ENCODE results near the gene GRIP1. TPM values are rescaled to one million over a fixed set of nuclear protein-coding genes. Genes with fewer than 3 reads are reported as not detected.

The GRIP1 gene
- total and polyA plus RNA-seq, 2 experiments from 2014 or later: 7.7 TPM

GRCh38 chr12:66709893-66710292 lies 31.0 kb upstream of the GRIP1 start:
- no peak for DNase-seq (ENCODE audit: low spot score)
- no peak overlapping the region for H2AFZ ChIP-seq
- H3K4me3 ChIP-seq: no peak overlapping the region
- H3K27me3 ChIP-seq: no peaks in the 10 kb centered on the region
- H3K79me2 ChIP-seq: no peaks in the 10 kb centered on the region
- TF ChIP-seq EZH2phosphoT487 (IDR thresholded peaks at IDR 0.05; ENCODE audit: low read depth, severe bottlenecking, unreplicated experiment): no peak
- TF ChIP-seq EZH2 (IDR thresholded peaks at IDR 0.05; ENCODE audit: borderline replicate concordance): no peak
- TF ChIP-seq CTCF (IDR thresholded peaks at IDR 0.05; ENCODE audit: poor library complexity): no peak
- no peaks in the 10 kb centered on the region for H4K20me1 ChIP-seq (ENCODE audit: insufficient read depth, poor library complexity, severe bottlenecking)
- no peaks in the 10 kb centered on the region for H3K9me2 ChIP-seq (replicated peaks; ENCODE audit: insufficient read depth)
- no peak overlapping the region for H3K27ac ChIP-seq
- H3K4me2 ChIP-seq: no peak overlapping the region
- WGBS (ENCODE audit: low lambda C conversion rate, missing lambda C conversion rate): 84% methylated on average over 2 of the region's 2 CpGs
- no peaks in the 10 kb centered on the region for H3K36me3 ChIP-seq (replicated peaks; ENCODE audit: insufficient read depth, low read depth)
- H3K9me3 ChIP-seq (ENCODE audit: low read depth): no peaks in the 10 kb centered on the region
- no peaks in the 10 kb centered on the region for H3K4me1 ChIP-seq (ENCODE audit: insufficient read depth)

GRCh38 chr12:66709457-66709773 lies 30.5 kb upstream of the GRIP1 start:
- TF ChIP-seq CTCF (IDR thresholded peaks at IDR 0.05; ENCODE audit: poor library complexity): no peak
- TF ChIP-seq EZH2 (IDR thresholded peaks at IDR 0.05; ENCODE audit: borderline replicate concordance): no peak
- no peak for TF ChIP-seq EZH2phosphoT487 (IDR thresholded peaks at IDR 0.05; ENCODE audit: low read depth, severe bottlenecking, unreplicated experiment)
- Histone ChIP-seq H3K27me3 (no peaks in the 10 kb centered on the region), H3K9me2 (replicated peaks; ENCODE audit: insufficient read depth) (no peaks in the 10 kb centered on the region), H3K36me3 (replicated peaks; ENCODE audit: insufficient read depth, low read depth) (no peaks in the 10 kb centered on the region), H2AFZ (no peak overlapping the region), H3K4me2 (no peak overlapping the region), H3K79me2 (no peaks in the 10 kb centered on the region), H3K9me3 (ENCODE audit: low read depth) (no peaks in the 10 kb centered on the region), H4K20me1 (ENCODE audit: insufficient read depth, poor library complexity, severe bottlenecking) (no peaks in the 10 kb centered on the region), H3K4me1 (ENCODE audit: insufficient read depth) (no peaks in the 10 kb centered on the region), H3K4me3 (no peak overlapping the region), H3K27ac (no peak overlapping the region)
- 82% methylated on average over 1 of the region's 1 CpG for WGBS (ENCODE audit: low lambda C conversion rate, missing lambda C conversion rate)
- DNase-seq (ENCODE audit: low spot score): no peak

GRCh38 chr12:66708704-66709456 lies 30.0 kb upstream of the GRIP1 start:
- Histone ChIP-seq H3K4me1 (ENCODE audit: insufficient read depth) (no peaks in the 10 kb centered on the region), H3K4me2 (peak overlapping the region; percentile 9), H4K20me1 (ENCODE audit: insufficient read depth, poor library complexity, severe bottlenecking) (no peaks in the 10 kb centered on the region), H3K79me2 (no peaks in the 10 kb centered on the region), H3K36me3 (replicated peaks; ENCODE audit: insufficient read depth, low read depth) (no peaks in the 10 kb centered on the region), H3K9me3 (ENCODE audit: low read depth) (no peaks in the 10 kb centered on the region), H3K4me3 (no peak overlapping the region), H3K9me2 (replicated peaks; ENCODE audit: insufficient read depth) (no peaks in the 10 kb centered on the region), H3K27ac (no peak overlapping the region), H2AFZ (peak overlapping the region; percentile 2), H3K27me3 (no peaks in the 10 kb centered on the region)
- DNase-seq (ENCODE audit: low spot score): peak; percentile 19
- WGBS (ENCODE audit: low lambda C conversion rate, missing lambda C conversion rate): 43% methylated on average over 3 of the region's 3 CpGs
- TF ChIP-seq CTCF (IDR thresholded peaks at IDR 0.05; ENCODE audit: poor library complexity) (peak; percentile 59), EZH2 (IDR thresholded peaks at IDR 0.05; ENCODE audit: borderline replicate concordance) (no peak)

All from hepatocyte (in vitro differentiated cells).